Right lobe of liver (tissue), 6 donors: ENCODE measurements around the gene IL18RAP. TPM values are rescaled to one million over a fixed set of nuclear protein-coding genes. Genes with fewer than 3 reads are reported as not detected.

Experiments
- ATAC-seq, 4 donors: fragments of 200-7000 bp; cut with Tn5 transposase; one replicate each; pipeline ENCODE4 v1.9.1; 2020; ENCODE audit warnings: mild to moderate bottlenecking in 4 of 4, moderate library complexity in 4 of 4
- DNase-seq, 3 donors: peaks; one replicate each; pipeline ENCODE4 v3.0.0-alpha.2; 2020
- H3K27ac ChIP-seq, 3 donors: fragments of 200-600 bp; one replicate each; pipeline ENCODE4 v1.8.0; 2022
- H3K27me3 ChIP-seq, 2 donors: fragments of 200-600 bp; one replicate each; pipeline ENCODE4 v1.8.0; 2022
- H3K36me3 ChIP-seq, 4 donors: fragments of 200-600 bp; sonication (generic) in 1 of 4; one replicate each; pipeline versions ENCODE4 v1.5.1 to v1.8.0; 2017 to 2022; ENCODE audit warnings: control low read depth in 1 of 4
- H3K4me1 ChIP-seq, 4 donors: fragments of 200-600 bp; sonication (generic) in 1 of 4; one replicate each; pipeline versions ENCODE4 v1.5.1 to v1.8.0; 2017 to 2022; ENCODE audit warnings: control low read depth in 1 of 4
- H3K4me3 ChIP-seq, 3 donors: fragments of 200-600 bp; one replicate each; pipeline ENCODE4 v1.8.0; 2022
- H3K9me3 ChIP-seq, 4 donors: fragments of 200-600 bp; sonication (generic) in 1 of 4; one replicate each; pipeline versions ENCODE4 v1.5.1 to v1.8.0; 2017 to 2022; ENCODE audit warnings: control low read depth in 1 of 4
- CTCF ChIP-seq, 4 donors: fragments of 200-600 bp in 3 of 4; fragments of 450-650 bp in 1 of 4; IDR thresholded peaks; one replicate each; pipeline versions ENCODE4 v1.5.1 to v1.8.0; 2016 to 2022; ENCODE audit warnings: antibody characterized with exemption in 4 of 4, mild to moderate bottlenecking in 2 of 4
- POLR2A ChIP-seq: fragments of 450-650 bp; IDR thresholded peaks from one replicate; pipeline ENCODE4 v1.6.1; 2017; ENCODE audit warnings: antibody characterized with exemption, mild to moderate bottlenecking
- WGBS: methylation state at CpG from one replicate; pipeline ENCODE4 v1.1.6; 2018; ENCODE audit warnings: low coverage, low lambda C conversion rate; ENCODE audit not compliant: insufficient coverage; ENCODE audit errors: missing lambda C conversion rate; 5-methylcytosine and 5-hydroxymethylcytosine counted together
- intact Hi-C, 2 donors: fragments of 100-400 bp; cut with DNase I; formaldehyde crosslinking; loops; one replicate each; pipeline versions ENCODE4 v1.11.2 to v1.14.1; 2022
- total RNA-seq, 6 experiments: library from RNA; depleted of rRNA in 2 of 6; stranded (reverse); fragments of >200 nt in 2 of 6; fragmentation: NEBNext Ultra II Directional in 3 of 6; extraction: Animal tissue kit (Norgen Biotek cat#: 25700) in 3 of 6; gene quantifications; one replicate each; pipeline versions ENCODE4 v1.1.0 to v1.2.4, GENCODE V29; 2016 to 2023
- donor health status: DM: no; HTN: yes; CAD: no.
- donor health status: DM: no; HTN: no; CAD: no.
- donor health status: DM: no; HTN: no; CAD: no.
- donor health status: DM: no; HTN: yes; CAD: no.
- donor health status: DM: no; HTN: yes; CAD: no.

Gene IL18RAP
- total RNA-seq, 6 experiments from 2014 or later = 0.22 to 2.7 (median 0.67) TPM

DNA sequence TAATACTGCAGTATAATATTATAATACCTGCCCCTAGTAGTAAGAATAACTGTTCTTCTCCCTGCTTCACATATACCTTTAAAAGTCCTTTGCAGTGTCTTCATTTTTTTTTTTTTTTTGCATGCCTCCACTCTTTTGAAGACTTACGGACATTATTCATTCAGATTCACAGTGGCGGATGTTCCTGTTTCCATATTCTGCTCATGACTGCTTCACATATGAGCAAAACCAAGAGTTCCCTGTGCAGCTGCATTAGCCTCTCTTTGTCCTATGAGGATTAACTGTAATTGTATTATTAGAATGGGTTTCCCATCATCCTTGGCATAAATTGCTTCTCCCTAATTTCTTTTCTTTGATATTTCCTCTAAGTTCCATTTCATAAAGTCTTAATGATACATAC, 12.8 kb downstream of the IL18RAP start:
- WGBS = 78% methylated on average over 2 of the region's 2 CpGs
- ATAC-seq (no peak), DNase-seq (no peak)
- H3K27ac ChIP-seq = no peak overlapping the region
- no peaks in the 10 kb centered on the region for H3K4me1 ChIP-seq
- no peaks in the 10 kb centered on the region for H3K36me3 ChIP-seq
- no peak for TF ChIP-seq POLR2A
- no peak for TF ChIP-seq CTCF (IDR thresholded peaks at IDR 0.05)
- H3K4me3 ChIP-seq = no peak overlapping the region
- intact Hi-C loops = no loop called here
- no peaks in the 10 kb centered on the region for H3K9me3 ChIP-seq
- no peaks in the 10 kb centered on the region for H3K27me3 ChIP-seq

DNA sequence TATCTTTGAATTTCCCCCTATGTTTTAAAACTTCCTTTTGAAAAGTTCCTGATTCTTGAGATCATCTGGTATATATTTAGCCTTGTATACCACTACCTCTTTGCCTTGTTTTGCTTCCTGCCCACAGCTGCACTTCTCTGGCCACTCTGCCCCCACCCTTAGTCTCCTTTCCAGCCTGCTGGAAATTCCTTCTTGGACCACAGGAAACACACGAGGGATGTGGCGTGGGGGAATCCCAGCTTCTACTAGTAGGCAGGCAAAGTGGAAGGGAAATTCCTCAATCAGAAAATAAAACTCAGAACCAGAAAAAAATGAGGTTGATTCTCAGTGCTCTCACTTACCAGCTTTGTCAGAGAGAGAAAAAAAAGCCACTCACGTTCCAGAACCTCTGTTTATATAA, 13.4 kb downstream of the IL18RAP start:
- WGBS = 10% methylated on average over 3 of the region's 3 CpGs
- Histone ChIP-seq H3K4me1 (no peaks in the 10 kb centered on the region), H3K9me3 (no peaks in the 10 kb centered on the region), H3K36me3 (no peaks in the 10 kb centered on the region), H3K27me3 (no peaks in the 10 kb centered on the region), H3K4me3 (no peak overlapping the region), H3K27ac (no peak overlapping the region)
- no peak for DNase-seq
- intact Hi-C loops = no loop called here
- peak in 2 of 4 donors; percentile 27 to 71 for ATAC-seq
- TF ChIP-seq POLR2A = no peak

- intact Hi-C loops = no loop called here
- H3K27me3 ChIP-seq = no peaks in the 10 kb centered on the region
- H3K27ac ChIP-seq = no peak overlapping the region
- H3K36me3 ChIP-seq = no peaks in the 10 kb centered on the region
- H3K9me3 ChIP-seq = no peaks in the 10 kb centered on the region
- no peak overlapping the region for H3K4me3 ChIP-seq
- H3K4me1 ChIP-seq = no peaks in the 10 kb centered on the region
- no peak for ATAC-seq
- TF ChIP-seq CTCF (IDR thresholded peaks at IDR 0.05) (no peak), POLR2A (no peak)
- no peak for DNase-seq
- WGBS = 77% methylated on average over 4 of the region's 4 CpGs
Observed at GRCh38 chr2:102437122-102437521, 14.2 kb downstream of the IL18RAP start.

GRCh38 chr2:102438111-102438510, 15.2 kb downstream of the IL18RAP start:
- no peak overlapping the region for H3K27ac ChIP-seq
- WGBS = 63% methylated on average over 3 of the region's 3 CpGs

DNA sequence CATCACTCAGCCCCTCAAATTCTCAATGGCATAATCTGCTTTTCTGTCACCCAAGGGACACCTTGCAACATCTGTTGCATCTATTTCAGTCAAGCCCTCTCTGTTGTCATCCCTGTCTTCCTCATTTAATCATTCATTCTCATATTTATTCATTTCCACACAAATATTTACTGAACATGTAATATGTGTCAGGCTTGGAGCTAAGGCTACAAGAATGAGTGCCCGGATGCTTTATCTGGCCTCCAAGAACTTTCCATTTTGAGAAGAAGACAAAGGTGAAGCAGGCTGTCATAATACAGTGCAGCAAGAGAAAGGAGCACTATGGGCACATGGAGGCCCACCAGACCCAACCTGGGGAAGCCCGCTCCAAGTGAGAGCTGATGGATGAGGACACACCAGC, 15.6 kb downstream of the IL18RAP start:
- no peak overlapping the region for H3K27ac ChIP-seq
- H3K4me3 ChIP-seq = no peak overlapping the region
- intact Hi-C loops = no loop called here
- DNase-seq = no peak
- TF ChIP-seq CTCF (IDR thresholded peaks at IDR 0.05) = no peak
- TF ChIP-seq POLR2A = no peak
- no peaks in the 10 kb centered on the region for H3K9me3 ChIP-seq
- H3K27me3 ChIP-seq = no peaks in the 10 kb centered on the region
- H3K4me1 ChIP-seq = no peaks in the 10 kb centered on the region
- WGBS = 91% methylated on average over 2 of the region's 2 CpGs
- ATAC-seq = no peak
- no peaks in the 10 kb centered on the region for H3K36me3 ChIP-seq

More at GRCh38 chr2:102438111-102438510, 15.2 kb downstream of the IL18RAP start:
- Histone ChIP-seq H3K4me3 (no peak overlapping the region), H3K36me3 (no peaks in the 10 kb centered on the region), H3K27me3 (no peaks in the 10 kb centered on the region), H3K4me1 (no peaks in the 10 kb centered on the region), H3K9me3 (no peaks in the 10 kb centered on the region)
- DNase-seq (no peak), ATAC-seq (no peak)
- TF ChIP-seq POLR2A (no peak), CTCF (IDR thresholded peaks at IDR 0.05) (no peak)
- intact Hi-C loops = no loop called here
